ENCODE results near the gene EVC. TPM values are rescaled to one million over a fixed set of nuclear protein-coding genes. Genes with fewer than 3 reads are reported as not detected.

The EVC gene
- total RNA-seq, 4 donors from 2014 or later = 8.3 to 37.0 (median 19.3) TPM

- no peak for TF ChIP-seq CTCF (IDR thresholded peaks at IDR 0.05; ENCODE audit: low read depth)
These were observed 10.5 kb upstream of the EVC start for GRCh38 chr4:5700459-5700858.

- TF ChIP-seq CTCF (IDR thresholded peaks at IDR 0.05; ENCODE audit: low read depth) = no peak
These were observed 9.0 kb upstream of the EVC start for GRCh38 chr4:5701971-5702370.

- TF ChIP-seq CTCF (IDR thresholded peaks at IDR 0.05; ENCODE audit: low read depth) = no peak
These were observed 7.2 kb upstream of the EVC start for GRCh38 chr4:5703831-5704230.

GRCh38 chr4:5704276-5704675, 6.7 kb upstream of the EVC start:
- no peak for TF ChIP-seq CTCF (IDR thresholded peaks at IDR 0.05; ENCODE audit: low read depth)

- no peak for TF ChIP-seq CTCF (IDR thresholded peaks at IDR 0.05; ENCODE audit: low read depth)
These were observed 5.2 kb upstream of the EVC start for GRCh38 chr4:5705647-5706320.

- TF ChIP-seq CTCF (IDR thresholded peaks at IDR 0.05; ENCODE audit: low read depth) = no peak
These were observed 4.3 kb upstream of the EVC start for GRCh38 chr4:5706486-5707290.

- no peak for TF ChIP-seq CTCF (IDR thresholded peaks at IDR 0.05; ENCODE audit: low read depth)
These were observed 3.6 kb upstream of the EVC start for GRCh38 chr4:5707366-5707765.

All from subcutaneous adipose tissue (tissue), 4 donors.